HFFc6 (cell line): ENCODE data around the gene SORD. TPM values are rescaled to one million over a fixed set of nuclear protein-coding genes. Genes with fewer than 3 reads are reported as not detected.
"Not testable (repeated sequence)": the region's sequence is repeated elsewhere in the genome, so short reads cannot be mapped to it uniquely, and the experiment has no call there.

Source experiments
- DNase-seq: peaks from one replicate; pipeline ENCODE4 v3.0.0-alpha.2; 2018
- H3K27ac Mint-ChIP-seq: 2 replicates; pipeline ENCODE4 v1.8.0; 2020; ENCODE audit warnings: mild to moderate bottlenecking, mixed read lengths
- H3K27me3 Mint-ChIP-seq: 2 replicates; pipeline ENCODE4 v1.8.0; 2021; ENCODE audit warnings: mild to moderate bottlenecking, moderate library complexity, mixed read lengths; ENCODE audit not compliant: insufficient read depth
- H3K36me3 Mint-ChIP-seq: 2 replicates; pipeline ENCODE4 v1.8.0; 2021; ENCODE audit warnings: low read depth, mixed read lengths
- H3K4me1 Mint-ChIP-seq: 2 replicates; pipeline ENCODE4 v1.8.0; 2020; ENCODE audit warnings: low read depth, mixed read lengths
- H3K4me3 Mint-ChIP-seq: 2 replicates; pipeline ENCODE4 v1.8.0; 2020; ENCODE audit warnings: mild to moderate bottlenecking, moderate library complexity, mixed read lengths
- H3K9me3 Mint-ChIP-seq: 2 replicates; pipeline ENCODE4 v1.8.0; 2020; ENCODE audit warnings: mild to moderate bottlenecking, mixed read lengths
- total RNA-seq, 6 experiments: library from RNA; stranded (reverse); fragmentation: NEBNext Ultra II Directional; extraction: Animal tissue kit (Norgen Biotek cat#: 25700); gene quantifications; 2 replicates in 1 of 6; 3 replicates in 5 of 6; pipeline ENCODE4 v1.2.3, GENCODE V29; 2021
- TF ChIP-seq, protein P1 (sequence below): fragments of 200-600 bp; sonication (generic); IDR thresholded peaks from 2 replicates; pipeline ENCODE4 v1.5.0; 2021; ENCODE audit warnings: antibody characterized with exemption, mild to moderate bottlenecking

Gene SORD
- total RNA-seq, 6 experiments from 2014 or later = 13.7 to 19.0 (median 16.7) TPM

DNA sequence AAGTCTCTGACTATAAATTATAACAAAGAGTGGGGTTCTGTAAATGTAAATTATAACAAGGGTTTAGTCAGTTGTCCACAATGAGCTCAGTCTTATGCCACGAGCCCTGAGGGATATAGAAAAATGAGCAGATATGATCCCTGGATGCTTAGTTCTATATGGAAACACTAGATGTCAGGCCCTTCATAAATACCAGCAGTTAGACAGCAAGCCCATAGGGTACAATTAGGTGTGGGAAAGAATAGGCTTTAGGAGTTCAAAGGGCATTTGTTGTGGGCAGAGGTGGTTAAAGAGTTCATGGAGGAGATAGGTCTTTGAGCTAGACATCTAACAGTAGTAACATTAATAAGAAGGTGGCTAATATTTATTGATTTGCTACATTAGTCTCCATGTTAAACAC is 21.3 kb downstream of the SORD start:
- not testable (repeated sequence) for H3K4me3 Mint-ChIP-seq, H3K36me3 Mint-ChIP-seq, H3K4me1 Mint-ChIP-seq, H3K27ac Mint-ChIP-seq, H3K27me3 Mint-ChIP-seq, DNase-seq, H3K9me3 Mint-ChIP-seq

DNA sequence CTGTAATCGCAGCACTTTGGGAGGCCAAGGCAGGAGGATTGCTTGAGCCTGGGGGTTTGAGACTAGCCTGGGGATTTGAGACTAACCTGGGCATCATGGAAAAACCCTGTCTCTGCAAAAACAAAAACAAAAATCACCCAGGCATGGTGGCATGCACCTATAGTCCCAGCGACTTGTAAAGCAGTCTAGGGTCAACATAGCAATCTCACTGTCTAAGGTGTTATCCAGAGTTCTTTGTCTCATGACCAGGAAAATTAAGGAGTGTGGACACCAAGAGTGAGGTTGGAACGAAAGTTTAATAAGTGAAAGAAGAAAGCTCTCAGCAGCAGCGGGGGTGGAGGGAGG is 25.4 kb downstream of the SORD start:
- not testable (repeated sequence) for H3K9me3 Mint-ChIP-seq, H3K36me3 Mint-ChIP-seq, H3K27me3 Mint-ChIP-seq, DNase-seq, H3K27ac Mint-ChIP-seq, H3K4me1 Mint-ChIP-seq, H3K4me3 Mint-ChIP-seq

DNA sequence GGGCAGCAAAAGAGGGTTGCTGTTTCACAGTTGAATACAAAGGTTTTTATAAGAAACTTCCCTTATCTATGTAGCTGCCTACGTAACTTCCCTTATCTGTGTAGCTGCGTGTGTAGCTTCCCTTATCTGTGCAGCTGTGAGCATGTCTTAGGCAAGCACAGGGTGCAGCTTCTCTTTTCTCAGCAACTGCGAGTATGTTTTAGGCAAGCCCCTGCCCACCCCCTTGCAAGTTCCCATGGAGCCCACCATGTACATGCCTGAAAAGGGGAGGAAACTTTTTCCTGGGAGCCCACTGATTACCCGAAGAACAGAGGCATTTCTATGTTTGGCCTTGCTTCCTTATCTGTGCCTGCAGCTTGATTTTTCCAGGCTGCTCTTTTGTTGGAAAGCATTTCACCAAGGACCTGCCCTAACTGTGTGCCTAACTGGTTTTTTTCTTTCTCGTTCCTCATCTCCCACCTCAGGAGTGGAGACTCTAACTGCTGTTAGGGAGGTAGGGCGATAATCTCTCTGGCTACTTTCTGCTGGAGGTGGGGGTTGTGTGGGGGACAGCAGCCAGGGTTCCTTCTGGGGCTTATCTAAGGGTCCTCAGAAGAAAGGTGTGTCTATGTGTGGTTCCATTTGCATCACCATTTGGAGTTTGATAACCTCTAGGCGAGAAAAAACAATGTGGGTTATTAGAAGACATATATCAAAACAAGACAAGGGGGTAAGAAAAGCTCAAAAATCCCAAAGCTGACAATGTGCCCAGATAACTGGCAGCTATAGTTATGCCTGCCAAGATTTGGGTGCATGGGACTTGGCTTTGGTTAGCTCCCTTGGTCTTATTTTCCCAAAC is 26.0 kb downstream of the SORD start:
- H3K36me3 Mint-ChIP-seq = peaks cover 8% of the 10 kb centered on the region
- TF ChIP-seq, protein P1, sequence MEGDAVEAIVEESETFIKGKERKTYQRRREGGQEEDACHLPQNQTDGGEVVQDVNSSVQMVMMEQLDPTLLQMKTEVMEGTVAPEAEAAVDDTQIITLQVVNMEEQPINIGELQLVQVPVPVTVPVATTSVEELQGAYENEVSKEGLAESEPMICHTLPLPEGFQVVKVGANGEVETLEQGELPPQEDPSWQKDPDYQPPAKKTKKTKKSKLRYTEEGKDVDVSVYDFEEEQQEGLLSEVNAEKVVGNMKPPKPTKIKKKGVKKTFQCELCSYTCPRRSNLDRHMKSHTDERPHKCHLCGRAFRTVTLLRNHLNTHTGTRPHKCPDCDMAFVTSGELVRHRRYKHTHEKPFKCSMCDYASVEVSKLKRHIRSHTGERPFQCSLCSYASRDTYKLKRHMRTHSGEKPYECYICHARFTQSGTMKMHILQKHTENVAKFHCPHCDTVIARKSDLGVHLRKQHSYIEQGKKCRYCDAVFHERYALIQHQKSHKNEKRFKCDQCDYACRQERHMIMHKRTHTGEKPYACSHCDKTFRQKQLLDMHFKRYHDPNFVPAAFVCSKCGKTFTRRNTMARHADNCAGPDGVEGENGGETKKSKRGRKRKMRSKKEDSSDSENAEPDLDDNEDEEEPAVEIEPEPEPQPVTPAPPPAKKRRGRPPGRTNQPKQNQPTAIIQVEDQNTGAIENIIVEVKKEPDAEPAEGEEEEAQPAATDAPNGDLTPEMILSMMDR = no peak
- H3K9me3 Mint-ChIP-seq = no peaks in the 10 kb centered on the region
- H3K27me3 Mint-ChIP-seq = no peaks in the 10 kb centered on the region
- no peak overlapping the region for H3K27ac Mint-ChIP-seq
- H3K4me1 Mint-ChIP-seq = no peaks in the 10 kb centered on the region
- no peak for DNase-seq
- H3K4me3 Mint-ChIP-seq = no peak overlapping the region

DNA sequence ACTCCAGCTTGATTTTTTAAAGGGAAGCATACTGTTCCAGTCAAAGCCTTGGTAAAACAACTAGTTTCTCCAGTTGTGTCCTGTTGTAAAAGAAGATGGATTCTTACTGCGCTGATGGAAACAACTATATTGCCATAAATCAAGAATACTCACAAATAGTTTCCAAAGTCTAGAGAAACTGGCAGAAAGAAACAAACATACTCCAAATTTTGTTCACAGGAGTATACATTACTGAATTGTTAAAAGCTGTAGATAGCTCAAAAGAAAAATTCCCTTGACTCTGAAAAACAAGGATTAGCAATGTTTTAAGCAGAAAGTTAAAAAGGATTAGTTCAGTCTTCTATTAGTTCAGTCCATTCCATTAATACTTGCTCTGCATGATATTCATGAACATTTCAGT is 27.6 kb downstream of the SORD start:
- Mint-ChIP-seq H3K27me3 (no peaks in the 10 kb centered on the region), H3K4me3 (no peak overlapping the region), H3K36me3 (peaks cover 8% of the 10 kb centered on the region), H3K4me1 (no peaks in the 10 kb centered on the region), H3K9me3 (no peaks in the 10 kb centered on the region), H3K27ac (no peak overlapping the region)
- DNase-seq = no peak
- TF ChIP-seq, protein P1 = no peak

DNA sequence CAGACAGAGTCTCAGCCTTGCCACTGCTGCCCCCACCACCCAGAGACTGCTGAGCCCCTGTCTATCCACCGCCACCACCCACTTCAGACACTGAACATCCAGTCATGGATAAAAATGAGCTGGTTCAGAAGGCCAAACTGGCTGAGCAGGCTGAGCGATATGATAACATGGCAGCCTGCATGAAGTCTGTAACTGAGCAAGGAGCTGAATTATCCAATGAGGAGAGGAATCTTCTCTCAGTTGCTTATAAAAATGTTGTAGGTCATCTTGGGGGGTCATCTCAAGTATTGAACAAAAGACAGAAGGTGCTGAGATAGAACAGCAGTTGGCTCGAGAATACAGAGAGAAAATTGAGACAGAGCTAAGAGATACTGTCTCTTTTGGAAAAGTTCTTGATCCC is 29.7 kb downstream of the SORD start:
- not testable (repeated sequence) for H3K9me3 Mint-ChIP-seq, H3K4me1 Mint-ChIP-seq, H3K4me3 Mint-ChIP-seq, H3K27me3 Mint-ChIP-seq, DNase-seq, H3K36me3 Mint-ChIP-seq, H3K27ac Mint-ChIP-seq

DNA sequence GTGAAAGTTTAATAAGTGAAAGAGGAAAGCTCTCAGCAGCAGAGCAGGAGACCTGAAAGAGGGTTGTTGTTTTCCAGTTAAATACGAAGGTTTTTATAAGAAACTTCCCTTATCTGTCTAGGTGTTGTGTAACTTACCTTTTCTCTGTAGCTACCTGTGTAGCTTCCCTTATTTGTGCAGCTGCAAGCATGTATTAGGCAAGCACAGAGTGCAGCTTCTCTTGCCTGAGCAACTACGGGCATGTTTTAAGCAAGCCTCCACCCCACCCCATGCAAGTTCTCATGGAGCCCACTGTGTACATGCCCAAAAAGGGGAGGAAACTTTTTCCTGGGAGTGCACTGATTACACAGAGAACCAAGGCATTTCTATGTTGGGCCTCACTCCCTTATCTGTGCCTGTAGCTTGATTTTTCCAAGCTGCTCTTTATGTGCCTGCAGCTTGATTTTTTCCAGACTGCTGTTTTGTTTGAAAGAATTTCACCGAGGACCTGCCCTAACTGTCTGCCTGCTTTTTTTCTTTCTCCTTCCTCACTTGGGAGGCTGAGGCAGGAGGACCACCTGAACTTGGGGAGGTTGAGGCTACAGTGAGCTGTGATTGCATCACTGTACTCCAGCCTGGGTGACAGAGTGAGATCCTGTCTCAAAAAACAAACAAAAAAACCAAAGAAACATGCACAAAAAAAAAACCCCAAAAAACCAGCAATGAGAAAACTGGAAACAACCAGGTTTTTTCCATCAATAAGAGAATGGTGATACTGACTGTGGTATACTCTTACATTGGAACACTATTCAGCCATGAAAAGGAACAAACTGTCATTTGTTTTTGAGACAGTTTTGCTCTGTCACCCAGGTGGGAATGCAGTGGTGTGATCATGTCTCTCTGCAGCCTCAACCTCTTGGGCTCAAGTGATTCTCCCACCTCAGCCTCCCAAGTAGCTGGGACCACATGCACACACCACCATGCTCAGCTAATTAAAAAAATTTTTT is 36.0 kb downstream of the SORD start:
- DNase-seq, H3K9me3 Mint-ChIP-seq, H3K27me3 Mint-ChIP-seq, H3K4me3 Mint-ChIP-seq, H3K27ac Mint-ChIP-seq, H3K36me3 Mint-ChIP-seq: not testable (repeated sequence)
- peaks cover 14% of the 10 kb centered on the region for H3K4me1 Mint-ChIP-seq

DNA sequence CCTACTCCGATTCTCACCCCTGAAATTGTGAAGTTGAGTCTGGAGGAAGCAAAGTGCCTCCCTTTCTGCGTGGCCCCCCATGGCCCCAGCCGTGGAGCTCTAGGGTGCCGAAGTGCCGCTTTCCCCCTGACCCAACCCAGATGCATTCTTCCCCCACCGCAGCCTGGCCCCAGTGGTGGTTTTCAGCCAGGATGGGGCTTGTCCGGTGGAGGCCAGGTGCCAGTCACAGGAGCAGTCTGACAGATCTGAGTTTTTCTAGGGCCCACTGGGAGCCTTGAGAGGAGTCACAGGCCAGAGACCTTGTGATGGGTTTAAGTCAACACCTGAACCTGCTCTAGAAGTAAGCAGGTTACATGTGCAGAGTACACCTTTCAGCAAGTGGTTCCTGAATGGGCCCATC is 39.3 kb downstream of the SORD start:
- not testable (repeated sequence) for H3K9me3 Mint-ChIP-seq, DNase-seq, H3K36me3 Mint-ChIP-seq, H3K27ac Mint-ChIP-seq, H3K27me3 Mint-ChIP-seq, H3K4me3 Mint-ChIP-seq
- peaks cover 14% of the 10 kb centered on the region for H3K4me1 Mint-ChIP-seq

DNA sequence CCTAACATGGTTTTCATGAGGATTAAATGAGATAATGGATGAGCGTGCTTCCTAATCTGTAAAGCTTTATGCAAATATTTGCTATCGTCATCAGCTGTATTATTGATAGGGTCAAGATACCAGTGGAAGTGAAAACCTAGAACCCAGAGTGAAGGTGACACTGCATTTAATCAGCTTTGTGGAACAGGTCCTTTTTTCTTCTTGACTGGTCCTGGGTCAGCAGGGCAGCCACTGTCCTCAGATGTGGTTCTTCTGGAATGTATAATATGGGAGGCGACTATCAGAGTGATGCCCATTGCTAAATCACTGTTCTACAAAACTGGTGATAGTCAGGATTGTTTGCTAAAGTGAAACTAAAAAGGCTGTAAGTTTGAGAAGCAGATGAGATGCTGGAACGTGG is 41.4 kb downstream of the SORD start:
- TF ChIP-seq, protein P1 = no peak
- Mint-ChIP-seq H3K27me3 (no peaks in the 10 kb centered on the region; the same call in 1 of the 2 replicates), H3K9me3 (no peaks in the 10 kb centered on the region), H3K27ac (no peak overlapping the region), H3K4me3 (no peak overlapping the region), H3K4me1 (peaks cover 14% of the 10 kb centered on the region), H3K36me3 (peaks cover 12% of the 10 kb centered on the region)
- DNase-seq = no peak

DNA sequence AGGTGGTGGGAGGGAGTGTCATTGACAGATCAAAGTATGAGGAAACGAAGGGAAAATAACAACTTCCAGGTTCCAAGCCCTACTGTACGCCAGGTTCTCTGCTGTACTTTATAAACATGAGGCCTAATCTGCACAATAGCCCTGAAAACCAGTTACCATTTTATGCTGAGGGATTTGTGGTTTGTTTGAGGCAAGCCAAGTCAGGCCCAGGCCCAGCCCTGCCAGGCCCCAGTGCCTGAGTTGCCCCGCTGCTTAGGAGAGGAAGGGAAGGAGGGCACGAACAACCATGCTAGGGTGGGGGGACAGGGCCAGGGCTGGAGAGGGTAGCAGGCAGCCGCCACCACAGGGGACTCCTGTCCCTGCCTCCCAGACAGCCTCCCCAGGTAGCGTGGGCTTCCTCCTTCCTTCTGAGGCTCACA is 47.0 kb downstream of the SORD start:
- not testable (repeated sequence) for H3K27ac Mint-ChIP-seq, H3K36me3 Mint-ChIP-seq, H3K9me3 Mint-ChIP-seq, H3K27me3 Mint-ChIP-seq, H3K4me1 Mint-ChIP-seq, H3K4me3 Mint-ChIP-seq, DNase-seq

DNA sequence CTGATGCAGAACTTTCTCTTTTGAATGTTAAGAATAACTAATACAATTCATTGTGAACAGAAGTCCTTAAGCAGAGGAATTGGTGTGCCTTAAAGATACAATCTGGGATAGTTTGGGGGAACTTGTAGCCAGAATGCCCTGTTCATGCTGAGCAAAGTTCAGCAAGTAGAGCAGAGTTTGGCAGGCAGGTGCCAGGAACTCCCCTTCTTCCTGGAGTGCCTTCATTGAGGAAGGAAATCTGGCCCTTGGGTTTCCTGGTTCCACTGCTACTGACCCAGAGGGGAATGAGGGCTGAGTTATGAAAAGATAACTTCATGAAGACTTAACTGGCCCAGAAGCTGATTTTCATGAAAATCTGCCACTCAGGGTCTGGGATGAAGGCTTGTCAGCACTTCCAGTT is 50.6 kb downstream of the SORD start:
- not testable (repeated sequence) for H3K9me3 Mint-ChIP-seq, H3K36me3 Mint-ChIP-seq, H3K4me1 Mint-ChIP-seq, H3K4me3 Mint-ChIP-seq, H3K27me3 Mint-ChIP-seq, H3K27ac Mint-ChIP-seq, DNase-seq
